NCI-H345 treated with DMSO at 0.1 percent for 48 hours (cell line): ENCODE measurements around the gene LAMB2.

Experiments used
- DNase-seq: peaks from one replicate; lab custom pipeline; 2025; ENCODE audit not compliant: unreplicated experiment; lab: John Stamatoyannopoulos, UW

LAMB2 gene

GRCh38 chr3:49161808-49162530 is 29.1 kb upstream of the LAMB2 start:
- DNase-seq, result no peak

GRCh38 chr3:49161197-49161596 is 28.3 kb upstream of the LAMB2 start:
- DNase-seq, result no peak

- DNase-seq, result no peak
These were observed 25.9 kb upstream of the LAMB2 start for GRCh38 chr3:49158792-49159191.

- no peak for DNase-seq
These were observed 25.4 kb upstream of the LAMB2 start for GRCh38 chr3:49158103-49158709.

GRCh38 chr3:49157289-49157688 is 24.4 kb upstream of the LAMB2 start:
- no peak for DNase-seq

- no peak for DNase-seq
These were observed 20.6 kb upstream of the LAMB2 start for GRCh38 chr3:49153349-49153912.

- DNase-seq, result no peak
These were observed 18.8 kb upstream of the LAMB2 start for GRCh38 chr3:49151610-49152009.

- DNase-seq, result no peak
These were observed 15.3 kb upstream of the LAMB2 start for GRCh38 chr3:49148159-49148558.

- DNase-seq, result no peak
These were observed 7.2 kb upstream of the LAMB2 start for GRCh38 chr3:49140080-49140479.

- no peak for DNase-seq
These were observed 2.6 kb upstream of the LAMB2 start for GRCh38 chr3:49135499-49135898.

- no peak for DNase-seq
These were observed 1.8 kb upstream of the LAMB2 start for GRCh38 chr3:49134471-49135265.

GRCh38 chr3:49133226-49133951 is 539 bp upstream of the LAMB2 start:
- DNase-seq, result peak; percentile 27

- DNase-seq, result no peak
These were observed 795 bp downstream of the LAMB2 start for GRCh38 chr3:49132073-49132436.

- DNase-seq, result no peak
These were observed 1.3 kb downstream of the LAMB2 start for GRCh38 chr3:49131576-49131975.

GRCh38 chr3:49131040-49131439 is 1.8 kb downstream of the LAMB2 start:
- no peak for DNase-seq

- no peak for DNase-seq
These were observed 7.7 kb downstream of the LAMB2 start for GRCh38 chr3:49124991-49125670.

GRCh38 chr3:49124203-49124602 is 8.6 kb downstream of the LAMB2 start:
- DNase-seq, result no peak

- no peak for DNase-seq
These were observed 9.2 kb downstream of the LAMB2 start for GRCh38 chr3:49123687-49124086.

GRCh38 chr3:49122886-49123545 is 9.8 kb downstream of the LAMB2 start:
- no peak for DNase-seq

GRCh38 chr3:49122451-49122850 is 10.4 kb downstream of the LAMB2 start:
- DNase-seq, result no peak
